Stomach (tissue), 4 donors: ENCODE data around the gene ITGA3.

Source experiments
- CTCF ChIP-seq, 7 experiments: fragments of 450-650 bp in 4 of 7; fragments of 200-600 bp in 3 of 7; sonication (generic) in 3 of 7; IDR thresholded peaks; one replicate each; pipeline ENCODE4 v1.5.1; 2016 to 2019; ENCODE audit warnings: antibody characterized with exemption in 7 of 7, control low read depth in 2 of 7, mild to moderate bottlenecking in 1 of 7
- EP300 ChIP-seq: sonication (generic); formaldehyde crosslinking; IDR thresholded peaks from one replicate; pipeline ENCODE4 v1.6.1; 2017; ENCODE audit warnings: antibody characterized with exemption
- POLR2A ChIP-seq, 4 donors: fragments of 450-650 bp; IDR thresholded peaks; one replicate each; pipeline ENCODE4 v1.6.1; 2016; ENCODE audit warnings: antibody characterized with exemption in 4 of 4, control low read depth in 2 of 4, mild to moderate bottlenecking in 1 of 4, moderate library complexity in 1 of 4
- POLR2AphosphoS5 ChIP-seq, 3 donors: sonication (generic); formaldehyde crosslinking; IDR thresholded peaks; one replicate each; pipeline ENCODE4 v1.6.1; 2016; ENCODE audit warnings: antibody characterized with exemption in 3 of 3

- TF ChIP-seq CTCF (IDR thresholded peaks at IDR 0.05), result no peak
- TF ChIP-seq POLR2A (IDR thresholded peaks at IDR 0.05), result no peak
- TF ChIP-seq EP300, result no peak
- TF ChIP-seq POLR2AphosphoS5 (IDR thresholded peaks at IDR 0.05), result no peak
Observed at GRCh38 chr17:50097455-50097854, 41.5 kb downstream of the ITGA3 start.
